EH (cell line): ENCODE results near the gene RFPL1.
A peak's percentile ranks its signal among the peaks of the same experiment; 100 is the strongest.
"Not testable (repeated sequence)": the region's sequence is repeated elsewhere in the genome, so short reads cannot be mapped to it uniquely, and the experiment has no call there.

ENCODE experiments used
- DNase-seq: peaks from one replicate; pipeline ENCODE4 v3.0.0-alpha.2; 2015; ENCODE audit warnings: low read depth

The RFPL1 gene

DNA sequence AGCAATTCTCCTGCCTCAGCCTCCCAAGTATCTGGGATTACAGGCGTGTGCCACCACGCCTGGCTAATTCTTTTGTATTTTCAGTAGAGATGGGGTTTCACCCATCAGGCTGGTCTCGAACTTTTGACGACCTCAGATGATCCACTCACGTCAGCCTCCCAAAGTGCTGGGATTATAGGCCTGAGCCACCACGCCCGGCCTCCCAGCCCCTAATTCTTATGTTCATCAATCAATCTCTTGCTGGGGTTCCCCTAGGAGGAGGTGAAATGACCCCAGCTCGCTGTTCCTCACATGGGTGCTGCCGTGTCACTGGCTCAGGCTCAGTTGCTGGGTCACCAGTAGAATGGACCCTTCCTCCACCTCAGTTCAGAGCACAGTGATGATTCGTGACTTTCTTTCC lies at the start of gene RFPL1:
Gene RFPL1, plus strand, starts transcription at position 301 of the 400 bp plus-strand sequence.
- not testable (repeated sequence) for DNase-seq

- no peak for DNase-seq
Observed at GRCh38 chr22:29388759-29389090, 49.7 kb upstream of the RFPL1 start.

DNA sequence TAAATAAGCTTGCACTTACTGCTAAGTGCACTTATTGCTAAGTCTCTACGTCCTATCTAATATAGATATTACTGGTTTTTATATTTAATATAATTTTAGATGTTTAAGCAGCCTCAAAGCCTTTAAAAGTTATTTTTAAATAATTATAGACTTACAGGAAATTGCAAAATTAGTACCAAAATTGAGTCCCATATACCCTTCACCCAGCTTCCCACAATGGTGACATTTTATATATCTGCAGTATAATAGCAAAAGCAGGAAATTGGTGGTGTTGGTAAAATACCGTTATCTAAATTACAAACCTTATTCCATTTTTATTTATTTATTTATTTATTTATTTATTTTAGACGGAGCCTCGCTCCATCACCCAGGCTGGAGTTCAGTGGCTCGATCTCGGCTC lies 48.1 kb upstream of the RFPL1 start:
- no peak for DNase-seq

DNA sequence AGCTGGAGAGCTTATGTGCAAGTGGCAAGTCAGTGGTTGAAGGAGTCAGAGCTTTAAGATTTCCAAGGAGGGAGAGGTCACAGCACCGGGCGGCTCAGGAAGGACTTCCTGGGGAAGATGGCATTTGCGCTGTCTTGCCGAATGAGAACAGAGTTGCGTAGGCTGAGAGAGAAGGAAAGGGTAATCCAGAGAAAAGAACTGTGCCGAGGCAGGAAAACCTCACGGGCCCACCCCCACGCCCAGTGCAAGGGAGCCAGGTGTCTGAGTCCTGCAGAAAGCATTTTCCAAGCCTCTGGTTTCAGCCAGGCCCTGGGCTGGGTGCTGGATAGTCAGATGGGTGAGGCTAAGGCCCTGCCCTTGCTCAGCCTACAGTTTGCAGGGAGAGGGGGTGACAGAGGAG lies 46.8 kb upstream of the RFPL1 start:
- no peak for DNase-seq

- DNase-seq, result no peak
Observed at GRCh38 chr22:29393019-29393608, 45.3 kb upstream of the RFPL1 start.

DNA sequence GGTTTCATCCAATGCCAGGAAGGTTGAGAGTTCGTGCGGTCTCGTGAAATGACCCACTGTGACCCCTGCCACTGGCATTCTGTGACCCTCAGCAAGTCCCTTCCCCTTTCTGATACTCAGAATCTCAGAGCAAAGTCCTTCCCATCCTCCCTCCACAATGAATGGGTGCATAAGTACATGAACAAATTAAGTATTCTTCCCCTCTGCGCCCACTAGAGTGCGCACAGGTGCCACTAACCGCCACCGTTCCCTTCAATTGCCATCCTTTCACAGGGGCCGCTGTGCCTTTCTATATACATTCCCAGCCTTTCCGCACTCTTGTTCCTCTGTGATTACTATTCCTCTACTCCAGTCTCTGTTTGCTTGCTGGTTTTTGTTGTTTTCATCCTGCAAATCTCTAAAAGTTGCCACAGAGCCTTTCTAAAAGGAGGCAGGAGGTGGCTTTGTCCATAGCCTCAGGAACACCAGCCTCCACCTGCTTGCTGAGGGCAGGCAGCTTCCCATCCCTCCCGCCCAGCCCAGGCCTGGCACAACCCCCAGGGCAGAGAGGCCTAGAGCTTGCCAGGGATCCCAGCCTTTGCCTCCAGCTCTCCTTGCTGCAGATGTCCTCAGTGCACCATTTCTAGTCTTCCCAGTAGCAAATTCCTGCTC lies 43.3 kb upstream of the RFPL1 start:
- peak; percentile 79 for DNase-seq

- DNase-seq, result no peak
Observed at GRCh38 chr22:29396126-29396525, 42.3 kb upstream of the RFPL1 start.

DNA sequence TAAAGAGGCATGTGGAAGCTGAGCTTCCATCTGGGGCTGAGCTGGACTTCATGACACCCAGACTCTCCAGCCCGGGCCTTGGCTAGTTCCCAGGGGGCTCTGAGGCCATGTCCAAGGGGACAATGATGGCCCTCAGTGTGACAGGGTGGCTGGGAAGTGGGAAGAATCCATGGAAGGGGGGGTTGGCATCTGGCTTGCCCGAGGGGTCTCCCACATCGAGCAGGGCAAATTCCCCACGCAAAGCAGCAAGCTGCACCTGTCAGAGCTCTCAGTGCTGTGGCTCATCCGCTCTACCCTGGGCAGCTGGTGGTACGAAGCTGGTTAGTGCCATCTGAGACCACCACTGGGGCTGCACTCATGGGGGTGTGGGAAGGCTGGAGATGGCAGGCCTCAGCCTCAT lies 40.6 kb upstream of the RFPL1 start:
- DNase-seq, result no peak

DNA sequence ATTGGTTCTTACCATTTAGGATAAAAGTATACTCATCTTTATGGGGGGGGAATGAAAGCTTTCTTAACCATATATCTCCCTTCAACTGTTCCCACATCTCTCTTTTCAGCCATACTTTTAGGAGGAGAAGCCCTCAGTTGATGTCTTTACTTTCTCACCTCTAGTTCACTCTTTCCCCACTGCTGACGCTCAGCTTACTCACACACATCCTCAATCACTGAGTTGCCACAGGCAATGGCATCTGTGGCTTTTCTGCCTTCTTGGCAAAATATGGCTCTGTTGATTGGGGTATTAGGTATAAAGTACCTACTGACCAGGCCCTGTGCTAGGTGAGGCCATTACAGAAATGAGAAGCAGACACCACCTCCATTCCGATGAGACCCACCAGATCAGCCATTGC lies 37.8 kb upstream of the RFPL1 start:
- no peak for DNase-seq

GRCh38 chr22:29401538-29401937 lies 36.8 kb upstream of the RFPL1 start:
- DNase-seq, result not testable (repeated sequence)

DNA sequence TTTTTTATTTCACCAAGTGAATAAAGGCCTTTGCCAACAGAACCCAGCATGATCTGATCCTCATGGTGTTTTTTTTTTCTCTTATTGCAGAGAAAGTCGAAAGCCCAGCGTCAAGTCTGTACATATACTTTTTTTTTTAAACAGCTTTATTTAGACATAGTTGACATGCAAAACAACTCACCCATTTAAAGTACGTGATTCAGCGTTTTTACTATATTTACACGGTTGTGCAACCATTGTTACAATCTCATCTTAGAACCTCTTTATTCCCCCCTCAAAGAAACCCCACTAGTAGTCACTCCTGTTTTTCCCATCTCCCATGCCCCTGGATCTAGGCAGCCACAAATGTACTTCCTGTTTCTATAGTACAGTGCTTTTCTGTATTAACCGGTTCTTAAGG lies 29.4 kb upstream of the RFPL1 start:
- DNase-seq, result no peak

DNA sequence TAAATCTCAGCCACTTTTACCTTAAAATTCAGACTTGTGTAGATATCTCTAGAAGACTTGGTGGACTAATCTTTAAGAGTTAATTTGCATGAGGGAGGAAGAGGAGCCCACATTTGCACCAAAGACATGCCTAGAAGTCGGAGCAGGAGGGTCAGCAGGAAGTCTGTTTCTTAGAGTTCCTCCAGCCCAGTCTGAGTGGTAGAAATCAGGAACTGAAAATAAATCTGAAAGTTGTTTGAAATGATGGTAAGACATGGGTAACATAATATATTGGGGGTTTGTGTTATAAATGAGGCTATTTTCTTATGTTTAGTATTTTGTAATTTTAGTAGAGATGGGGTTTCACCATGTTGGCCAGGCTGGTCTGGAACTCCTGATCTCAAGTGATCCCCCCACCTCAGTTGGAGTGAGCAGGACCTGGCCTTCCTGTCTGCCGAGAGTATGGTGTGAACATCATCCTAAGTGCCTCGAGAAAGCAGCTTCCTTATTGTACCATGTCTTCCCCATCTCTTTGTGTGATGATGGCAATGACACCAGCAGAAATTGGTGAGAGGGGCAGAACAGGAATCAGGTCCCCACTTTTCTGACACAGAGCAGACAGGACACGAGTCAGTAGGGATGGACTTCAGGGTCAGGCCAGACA lies 26.7 kb upstream of the RFPL1 start:
- DNase-seq, result not testable (repeated sequence)

DNA sequence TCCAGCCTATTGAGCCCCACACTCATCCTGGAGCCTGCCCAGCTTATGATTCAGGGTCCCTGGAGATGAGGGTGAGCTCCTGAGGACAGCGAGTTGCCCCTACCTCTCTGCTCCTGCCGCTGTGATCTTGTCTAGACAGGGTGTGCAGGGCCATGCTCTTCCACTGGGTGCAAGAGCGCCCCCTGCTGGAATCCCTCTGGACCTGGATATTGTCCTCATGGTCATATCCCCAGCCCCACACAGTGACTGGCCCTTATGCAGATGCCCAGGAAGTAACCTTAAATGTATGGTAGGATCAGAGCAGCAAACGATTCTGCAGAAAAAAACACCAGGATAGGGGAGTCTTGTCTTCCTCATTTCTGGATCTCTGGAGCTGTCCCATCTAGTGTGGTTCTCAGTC lies 25.6 kb upstream of the RFPL1 start:
- DNase-seq, result peak; percentile 15

- DNase-seq, result not testable (repeated sequence)
Observed at GRCh38 chr22:29414951-29415591, 23.3 kb upstream of the RFPL1 start.

DNA sequence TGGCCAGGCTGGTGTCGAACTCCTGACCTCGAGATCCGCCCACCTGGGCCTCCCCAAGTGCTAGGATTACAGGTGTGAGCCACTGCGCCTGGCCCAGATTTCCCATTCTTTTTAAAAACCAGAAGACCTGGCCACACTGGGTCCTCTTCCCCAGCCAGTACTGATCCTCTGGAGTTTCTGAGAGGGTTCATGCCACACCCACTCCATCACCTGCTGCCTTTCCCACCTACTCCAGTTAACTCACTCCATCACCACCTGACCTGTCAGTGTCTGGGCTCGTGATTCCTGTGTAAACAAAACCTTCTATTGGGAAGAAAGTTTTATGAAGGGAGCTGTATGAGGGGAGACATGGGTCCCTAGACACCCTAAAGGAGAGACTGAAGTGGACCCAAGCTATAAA lies 19.7 kb upstream of the RFPL1 start:
- not testable (repeated sequence) for DNase-seq

GRCh38 chr22:29426476-29426875 lies 11.9 kb upstream of the RFPL1 start:
- no peak for DNase-seq

- peak; percentile 46 for DNase-seq
Observed at GRCh38 chr22:29427176-29427760, 11.1 kb upstream of the RFPL1 start.

DNA sequence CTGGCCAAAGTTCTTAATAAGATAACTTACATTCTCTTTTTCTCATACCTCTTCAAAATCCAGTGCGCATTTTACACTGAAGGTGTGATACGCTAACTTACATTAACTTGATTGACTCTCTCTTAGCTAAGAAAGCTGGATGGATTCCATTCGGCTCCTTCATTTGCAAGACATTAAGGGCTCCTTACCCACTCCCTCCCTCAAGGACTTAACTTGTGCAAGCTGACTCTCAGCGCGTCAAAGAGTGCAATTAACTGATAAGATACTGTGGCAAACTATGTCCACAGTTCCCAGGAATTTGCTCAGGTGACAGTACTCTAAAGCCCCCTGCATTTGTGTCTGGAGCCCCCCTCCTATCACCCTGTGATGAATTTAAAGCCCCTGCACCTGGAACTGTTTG lies 6.4 kb upstream of the RFPL1 start:
- DNase-seq, result no peak

GRCh38 chr22:29433856-29434255 lies 4.5 kb upstream of the RFPL1 start:
- no peak for DNase-seq

- no peak for DNase-seq
Observed at GRCh38 chr22:29434288-29434687, 4.1 kb upstream of the RFPL1 start.

DNA sequence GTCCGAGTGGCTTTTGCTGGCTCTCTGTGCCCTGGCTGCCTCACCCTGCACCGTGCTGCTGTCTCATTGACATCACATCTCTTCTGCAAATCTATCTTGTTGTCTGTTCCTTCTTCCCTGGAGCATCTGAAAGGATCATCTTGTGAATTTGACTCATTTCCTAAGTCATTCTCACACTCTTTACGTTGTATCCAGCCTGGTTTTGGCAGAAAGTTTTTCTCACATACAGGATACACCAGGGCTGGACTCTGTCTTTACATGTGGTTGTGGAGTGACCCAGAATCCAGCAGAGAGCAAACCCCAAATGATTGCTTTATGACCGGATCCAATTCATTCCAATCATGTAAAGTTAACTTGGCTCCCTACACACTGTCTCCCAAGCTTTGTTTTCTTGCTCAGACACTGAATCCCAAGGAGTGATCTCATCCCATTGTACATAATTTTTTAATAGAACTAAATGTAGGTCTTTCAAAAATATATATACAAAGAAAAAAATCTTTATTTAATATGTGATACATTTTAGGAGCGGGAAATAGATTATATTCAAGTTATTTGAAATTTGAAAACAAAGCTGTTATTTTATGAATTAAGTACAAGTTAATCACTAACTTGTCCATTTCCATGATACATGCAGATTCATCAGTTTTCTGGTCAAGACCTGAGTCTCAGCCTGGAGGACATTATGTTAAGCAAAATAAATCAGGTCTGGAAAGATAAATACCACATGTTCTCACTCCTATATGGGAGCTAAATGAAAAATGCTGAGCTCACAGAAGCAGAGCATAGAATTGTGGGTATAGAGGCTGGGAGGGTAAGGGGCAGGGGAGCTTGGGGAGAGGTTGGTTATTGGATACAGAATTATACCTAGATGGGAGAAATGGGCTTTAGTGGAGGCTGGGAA lies 2.9 kb upstream of the RFPL1 start:
- DNase-seq, result no peak

DNA sequence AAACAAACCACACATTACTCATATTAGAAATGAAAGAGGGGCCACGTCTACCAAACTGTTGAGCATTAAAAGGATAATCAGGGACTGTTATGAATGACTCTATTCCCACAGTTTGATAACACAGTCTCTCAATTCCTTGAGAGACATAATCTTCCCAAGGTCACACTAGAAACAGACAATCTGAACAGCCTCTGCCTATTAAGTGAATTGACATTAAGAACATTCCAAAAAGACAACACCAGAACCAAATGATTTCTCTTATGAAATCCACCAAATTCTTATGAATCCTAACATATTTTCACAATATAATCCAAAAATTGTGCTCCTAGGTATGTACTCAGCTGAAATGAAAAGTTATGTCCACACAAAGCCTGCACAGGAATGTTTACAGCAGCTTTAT lies 4.6 kb downstream of the RFPL1 start:
- peak; percentile 4 for DNase-seq
